Fibroblast of skin of right biceps (primary cell): ENCODE results near the gene SNX8.

Experiments
- DNase-seq: peaks from one replicate; pipeline ENCODE4 v3.0.0-alpha.2; 2013

SNX8 gene

DNA sequence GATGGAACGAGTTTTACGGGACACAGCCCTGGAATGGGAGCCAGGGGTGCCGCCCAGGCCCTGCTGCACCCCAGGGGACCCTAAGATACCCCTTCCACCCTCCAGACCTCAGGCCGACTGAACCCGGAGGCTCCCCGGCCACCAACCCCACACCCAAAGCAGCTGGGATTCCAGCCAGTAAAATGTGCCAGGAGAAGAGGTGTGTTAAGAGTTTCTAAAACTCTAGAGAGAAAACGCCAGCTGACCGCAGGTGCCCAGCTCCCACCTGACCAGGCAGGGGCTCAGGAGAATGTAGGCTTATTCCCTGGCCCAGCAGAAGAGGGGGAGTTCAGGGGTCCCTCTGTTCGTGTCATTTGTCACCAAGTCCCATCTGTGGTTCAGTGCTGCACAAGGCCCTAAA is 54.8 kb downstream of the SNX8 start:
- DNase-seq: no peak

DNA sequence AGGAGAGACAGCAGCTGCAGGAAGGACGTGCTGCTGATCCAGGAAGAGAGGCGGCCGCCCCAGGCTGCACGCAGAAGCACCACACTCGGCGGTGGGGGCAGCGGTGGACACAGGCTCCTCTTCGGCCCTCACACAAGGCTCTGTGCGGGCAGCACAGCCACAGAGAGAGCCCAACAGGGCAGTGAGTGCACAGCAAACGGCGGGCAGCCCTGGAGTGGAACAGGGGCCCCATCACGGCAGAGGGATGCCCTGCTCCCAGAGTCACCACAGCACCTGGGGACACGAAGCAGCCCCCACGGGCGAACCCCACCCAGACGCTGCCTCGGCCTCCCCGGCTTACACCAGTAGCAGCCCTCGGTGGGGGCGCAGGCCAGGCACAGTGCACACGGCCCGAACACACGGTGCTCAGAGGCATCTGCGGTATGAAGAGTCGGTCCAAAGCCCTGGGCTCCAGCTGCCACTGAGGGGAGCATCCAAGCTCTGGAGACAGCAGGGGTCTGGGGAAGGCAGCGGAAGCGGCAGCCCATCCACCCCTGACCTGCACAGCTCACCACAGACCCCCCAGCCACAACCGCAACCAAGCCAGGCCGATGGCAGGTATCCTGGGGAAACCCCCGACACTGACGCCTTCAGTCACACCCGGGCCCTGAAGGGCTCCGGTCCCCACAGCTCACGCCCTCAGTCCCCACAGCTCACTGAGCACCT is 55.4 kb downstream of the SNX8 start:
- no peak for DNase-seq

DNA sequence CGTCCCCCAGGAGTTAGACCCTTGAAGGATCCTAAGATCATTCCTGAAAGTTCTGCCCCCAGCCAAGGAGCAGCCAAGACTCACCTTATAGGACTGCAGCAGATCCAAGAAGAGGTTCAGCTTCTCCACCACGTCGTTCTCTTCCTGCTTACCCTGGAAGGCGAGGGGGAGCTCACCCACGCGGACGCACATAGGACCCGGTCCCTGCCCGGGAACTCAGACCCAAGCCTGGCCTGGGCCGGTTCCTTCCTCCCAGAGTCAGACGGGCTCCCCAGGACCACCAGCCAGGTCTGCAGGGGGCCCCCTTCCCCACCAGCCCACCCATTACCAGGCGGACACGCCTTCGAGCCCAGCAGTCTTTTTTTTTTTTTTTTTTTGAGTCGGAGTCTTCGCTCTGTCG is 56.6 kb downstream of the SNX8 start:
- DNase-seq: no peak

DNA sequence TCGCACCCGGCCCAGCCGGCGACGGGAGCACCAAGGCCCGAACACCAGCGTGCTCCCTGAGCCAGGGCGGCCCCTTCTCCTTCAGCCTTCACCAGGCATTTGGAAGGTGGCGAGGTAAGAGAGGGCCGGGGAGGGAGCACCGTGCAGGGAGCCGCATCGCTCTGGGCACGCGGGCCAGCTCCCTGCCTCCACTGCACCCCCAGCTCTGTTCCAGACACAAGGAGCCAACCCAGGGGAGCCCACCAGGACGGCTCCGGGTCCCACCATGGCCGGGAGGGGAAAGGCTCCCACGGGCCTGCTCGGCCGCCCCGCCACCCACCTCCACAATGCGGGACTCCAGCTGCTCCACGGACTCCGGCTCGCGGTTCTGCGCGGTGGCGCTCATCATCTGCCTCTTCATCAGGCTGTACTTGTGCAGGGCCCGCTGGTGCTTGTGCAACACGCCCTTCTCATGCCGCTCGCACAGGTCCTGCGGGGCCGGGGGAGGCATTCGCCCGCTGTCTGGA is 57.1 kb downstream of the SNX8 start:
- DNase-seq: no peak

- DNase-seq: no peak
These were observed 57.8 kb downstream of the SNX8 start for GRCh38 chr7:2256306-2257045.

DNA sequence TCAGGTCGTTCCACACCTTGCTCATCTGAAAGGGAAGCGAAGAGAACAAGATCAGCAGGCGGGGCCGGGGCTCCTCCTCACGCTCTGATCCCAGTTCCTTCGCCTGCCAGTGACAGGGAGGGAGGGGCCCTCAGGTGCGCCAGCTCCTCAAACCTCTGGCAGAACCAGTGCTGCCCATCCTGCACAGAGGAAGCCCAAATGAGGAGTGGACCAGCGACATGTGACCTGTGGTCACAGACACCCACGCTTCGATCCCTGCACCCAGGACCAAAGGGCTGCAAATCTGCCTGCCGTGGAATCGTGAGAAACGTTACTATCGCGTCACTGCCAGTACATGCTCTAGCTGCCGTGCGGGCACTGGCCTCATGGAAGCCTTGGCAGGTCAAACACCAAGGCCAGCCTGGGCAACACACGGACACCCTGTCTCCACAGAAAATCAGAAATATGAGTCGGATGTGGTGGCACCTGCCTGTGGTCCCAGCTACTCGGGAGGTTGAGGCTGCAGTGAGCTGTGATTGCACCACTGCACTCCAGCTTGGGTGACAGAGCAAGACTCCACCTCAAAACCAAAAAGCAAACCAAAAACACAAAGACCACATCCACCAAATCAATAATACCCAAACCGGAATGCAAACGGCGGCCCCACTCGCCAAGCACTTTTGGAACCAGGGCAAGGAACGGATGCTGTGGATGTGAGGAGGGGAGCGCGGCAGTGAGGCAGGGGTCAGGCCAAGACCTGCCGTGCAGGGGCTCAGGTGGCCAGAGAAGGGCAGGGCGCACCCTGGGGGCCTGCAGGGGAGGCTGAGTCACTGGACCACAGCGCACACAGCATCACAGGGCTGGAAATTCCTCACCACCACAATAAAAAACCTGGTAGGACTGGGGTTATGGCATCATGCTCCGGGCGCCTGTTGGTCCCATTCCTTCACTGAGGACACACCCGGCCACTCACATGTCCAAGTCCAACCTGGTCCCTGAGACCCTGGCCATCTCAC is 58.8 kb downstream of the SNX8 start:
- DNase-seq: no peak

DNA sequence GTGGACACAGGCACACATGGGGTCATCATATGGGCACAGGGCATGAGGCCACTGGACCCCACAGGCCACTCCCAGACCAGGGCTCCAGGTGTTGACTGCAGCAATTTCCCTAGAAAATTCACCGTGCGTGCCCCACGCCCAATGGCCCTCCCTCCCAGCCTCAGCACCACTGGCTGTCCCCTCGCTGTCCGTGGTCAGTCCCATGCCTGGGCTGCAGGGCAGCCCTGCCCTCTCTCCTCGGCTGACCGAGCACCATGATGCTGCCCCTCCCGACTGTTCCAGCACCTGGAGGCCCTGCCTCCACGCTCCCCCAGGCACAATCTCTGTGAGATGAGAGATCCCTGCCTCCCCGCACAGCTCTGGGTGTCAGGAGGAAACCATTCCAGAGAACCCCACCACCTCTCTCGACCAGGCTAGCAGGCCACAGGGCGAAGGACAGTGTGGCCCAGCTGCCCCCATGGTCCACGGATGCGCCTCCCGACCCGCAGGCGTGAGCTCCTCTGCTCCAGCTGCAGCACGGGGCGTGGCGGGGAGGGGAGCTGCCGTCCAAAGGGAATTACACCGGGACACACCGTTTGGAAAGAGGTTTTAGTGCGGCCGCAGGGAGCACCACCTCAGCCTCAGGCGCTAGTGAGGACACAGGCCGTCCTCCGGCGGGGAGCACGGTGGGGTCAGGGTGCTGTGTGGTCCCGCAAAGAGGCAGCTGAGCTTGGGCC is 59.7 kb downstream of the SNX8 start:
- no peak for DNase-seq

DNA sequence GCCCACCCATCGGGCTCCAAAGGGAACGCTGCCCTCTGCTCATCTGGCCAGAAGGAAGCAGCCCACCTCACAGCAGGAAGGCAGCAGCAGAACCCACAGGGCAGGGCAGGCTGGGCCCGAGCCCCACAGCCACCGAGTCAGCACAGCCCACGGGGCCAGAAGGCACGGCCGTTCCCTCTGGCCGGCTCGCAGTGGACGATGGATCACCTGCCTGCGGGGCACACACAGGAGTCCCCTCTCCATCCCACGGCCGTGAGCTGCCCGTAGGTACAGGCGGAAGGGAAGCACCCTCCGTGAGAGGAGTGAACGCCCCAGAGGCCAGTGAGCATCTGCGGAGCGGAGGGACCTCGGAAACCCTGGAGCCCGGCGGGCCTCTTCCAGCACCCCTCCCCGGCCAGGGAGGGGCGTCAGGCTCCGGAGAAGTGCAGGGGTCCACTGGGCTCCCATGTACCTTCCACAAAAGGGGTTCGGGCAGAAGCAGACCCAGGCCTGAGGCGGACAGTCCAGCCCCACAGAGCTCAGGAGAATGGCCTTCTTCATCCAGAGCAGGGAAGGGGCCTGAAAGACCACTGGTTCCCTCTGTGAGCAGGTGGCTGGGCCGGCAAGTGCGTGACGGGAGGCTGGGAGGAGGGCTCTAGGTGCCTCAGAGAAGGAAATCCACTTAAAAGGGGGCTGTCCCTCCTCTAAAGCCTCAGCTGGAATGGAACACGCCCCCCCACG is 60.6 kb downstream of the SNX8 start:
- DNase-seq: no peak

DNA sequence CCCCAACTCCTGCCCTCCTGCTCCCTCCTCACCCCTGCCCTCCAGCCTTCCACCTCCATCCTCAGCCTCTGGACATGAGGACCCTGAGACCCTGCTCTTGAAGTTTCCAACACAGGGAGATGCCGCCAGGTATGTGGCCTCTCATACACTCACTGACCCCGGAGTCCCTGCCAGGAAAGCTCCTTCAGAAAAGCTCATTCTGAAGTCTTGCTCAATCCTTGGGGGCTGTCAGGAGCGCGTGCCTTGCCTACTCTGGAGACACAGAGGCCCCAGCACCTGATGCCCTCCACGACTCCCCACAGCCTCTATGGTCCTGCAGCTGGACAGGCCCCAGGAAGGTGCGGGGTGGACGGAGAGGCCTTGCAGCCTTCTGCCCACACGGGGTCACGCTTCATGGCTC is 61.2 kb downstream of the SNX8 start:
- DNase-seq: no peak

- DNase-seq: no peak
These were observed 62.1 kb downstream of the SNX8 start for GRCh38 chr7:2251841-2252771.

DNA sequence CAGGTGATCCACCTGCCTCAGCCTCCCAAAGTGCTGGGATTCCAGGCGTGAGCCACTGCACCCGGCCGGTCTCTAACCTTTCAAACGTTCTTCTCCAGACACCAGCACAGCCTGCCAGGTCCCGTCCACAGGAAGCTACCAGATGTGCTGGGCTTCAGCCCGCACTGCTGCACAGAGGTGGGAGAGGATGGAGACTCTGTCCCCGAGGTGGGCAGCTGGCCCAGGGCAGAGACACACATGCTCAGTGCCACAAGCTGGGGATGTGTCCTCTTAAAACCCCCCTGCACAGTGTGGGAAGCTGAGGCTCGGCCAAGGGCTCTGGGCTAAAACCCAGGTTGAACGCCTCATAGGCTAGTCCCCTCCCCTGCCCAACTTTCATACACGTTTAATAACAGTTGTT is 62.9 kb downstream of the SNX8 start:
- DNase-seq: no peak

DNA sequence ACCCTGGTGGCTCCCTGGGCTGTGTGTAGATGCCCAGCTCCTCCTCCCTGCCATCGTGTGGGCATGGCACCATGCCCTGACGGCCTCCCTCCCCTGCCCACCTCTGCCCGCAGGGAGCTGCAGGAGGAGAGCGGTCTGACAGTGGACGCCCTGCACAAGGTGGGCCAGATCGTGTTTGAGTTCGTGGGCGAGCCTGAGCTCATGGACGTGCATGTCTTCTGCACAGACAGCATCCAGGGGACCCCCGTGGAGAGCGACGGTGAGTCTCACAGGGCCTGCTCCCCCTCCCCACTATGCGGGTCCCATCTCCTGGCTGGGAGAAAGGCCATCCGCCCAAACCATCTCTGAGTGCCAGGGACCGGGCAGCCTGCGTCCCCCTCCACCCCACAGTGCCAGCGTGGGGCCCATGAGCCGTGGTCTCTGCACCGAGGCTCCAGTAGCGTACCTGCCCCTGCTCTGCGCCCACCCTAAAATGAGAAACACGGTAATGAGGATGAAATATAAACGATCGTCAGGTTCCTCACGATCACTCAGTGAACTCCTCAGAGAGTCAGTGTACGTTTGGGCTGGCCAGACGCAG is 64.4 kb downstream of the SNX8 start:
- DNase-seq: no peak

GRCh38 chr7:2248984-2249694 is 65.1 kb downstream of the SNX8 start:
- DNase-seq: peak; percentile 95

- DNase-seq: no peak
These were observed 66.9 kb downstream of the SNX8 start for GRCh38 chr7:2247141-2247995.

DNA sequence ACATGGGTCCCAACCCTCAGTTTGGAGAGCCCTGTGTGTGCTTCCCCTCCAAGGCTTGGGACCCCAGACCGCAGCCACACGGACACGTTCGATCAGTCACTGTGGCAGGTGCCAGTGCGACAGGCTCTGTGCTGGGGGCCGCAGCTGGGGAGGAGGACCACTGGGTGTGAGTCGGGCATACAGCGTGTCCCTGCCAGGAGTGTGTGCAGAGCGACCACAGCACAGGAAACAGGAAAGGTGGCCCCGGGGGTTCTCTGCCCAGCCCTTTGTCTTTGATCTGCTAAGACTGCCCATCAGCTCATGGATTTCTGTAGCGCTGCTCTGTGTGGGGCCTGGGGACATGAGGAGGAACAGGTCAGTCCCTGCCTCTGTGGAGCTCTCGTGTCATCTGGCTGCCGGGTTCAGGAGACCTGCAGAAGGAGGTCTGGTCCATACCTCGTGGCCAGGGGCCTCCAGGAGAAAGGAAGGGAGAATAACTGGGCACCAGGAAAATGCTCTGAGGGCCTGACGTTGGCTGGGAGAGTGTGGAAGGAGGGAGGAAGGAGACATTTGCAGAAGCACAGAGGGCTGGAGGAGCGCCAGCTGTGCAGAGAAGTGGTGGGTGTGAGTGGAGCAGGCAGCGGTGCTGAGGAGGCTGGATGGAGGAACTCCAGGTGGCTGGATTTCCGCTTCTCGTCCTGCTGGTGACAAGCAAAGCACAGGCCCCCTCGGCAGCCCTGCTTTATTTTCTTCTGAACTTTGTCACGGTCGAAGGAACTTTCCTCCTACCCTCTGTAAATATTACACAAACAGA is 68.2 kb downstream of the SNX8 start:
- DNase-seq: no peak

DNA sequence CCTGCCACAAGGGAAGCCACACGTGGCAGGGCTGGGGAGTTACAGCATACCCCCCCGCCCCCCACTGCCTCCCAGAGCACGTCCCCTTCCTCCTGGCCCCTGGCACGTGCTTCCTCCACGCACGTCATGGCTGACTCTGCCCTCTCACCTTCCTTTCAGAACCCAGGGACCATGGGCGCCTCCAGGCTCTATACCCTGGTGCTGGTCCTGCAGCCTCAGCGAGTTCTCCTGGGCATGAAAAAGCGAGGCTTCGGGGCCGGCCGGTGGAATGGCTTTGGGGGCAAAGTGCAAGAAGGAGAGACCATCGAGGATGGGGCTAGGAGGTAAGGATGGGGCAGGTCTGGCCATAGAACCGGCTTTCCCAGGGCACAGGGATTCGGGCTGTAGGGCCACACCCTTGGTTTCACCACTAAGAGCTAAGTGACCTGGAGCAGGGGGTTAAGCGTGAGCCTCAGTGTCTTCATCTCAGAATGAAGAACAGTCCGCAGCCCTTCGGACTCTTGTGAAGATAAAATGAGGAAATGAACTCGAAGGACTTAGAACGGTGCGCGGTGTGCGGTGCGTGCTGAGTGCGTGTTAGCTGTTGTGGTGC is 69.7 kb downstream of the SNX8 start:
- DNase-seq: no peak

DNA sequence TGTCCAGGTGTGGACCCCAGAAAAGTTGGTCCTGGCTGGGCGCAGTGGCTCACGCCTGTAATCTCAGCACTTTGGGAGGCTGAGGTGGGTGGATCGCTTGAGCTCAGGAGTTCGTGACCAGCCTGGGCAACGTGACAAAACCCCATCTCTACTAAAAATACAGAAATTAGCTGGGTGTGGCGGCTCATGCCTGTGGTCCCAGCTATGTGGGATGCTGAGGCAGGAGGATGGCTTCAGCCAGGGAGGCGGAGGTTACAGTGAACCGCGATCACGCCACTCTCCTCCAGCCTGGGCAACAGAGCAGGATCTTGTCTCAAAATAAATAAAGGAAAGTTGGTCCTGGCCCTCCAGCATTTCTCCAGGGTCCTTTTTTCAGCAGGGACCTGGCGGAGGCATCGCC is 70.8 kb downstream of the SNX8 start:
- DNase-seq: no peak
